Fibroblast of skin of right quadriceps (primary cell): ENCODE results near the gene PITHD1.
A peak's percentile ranks its signal among the peaks of the same experiment; 100 is the strongest.
"Not testable (repeated sequence)": the region's sequence is repeated elsewhere in the genome, so short reads cannot be mapped to it uniquely, and the experiment has no call there.

Experiments
- DNase-seq: peaks from one replicate; pipeline ENCODE4 v3.0.0-alpha.2; 2013

The PITHD1 gene

DNA sequence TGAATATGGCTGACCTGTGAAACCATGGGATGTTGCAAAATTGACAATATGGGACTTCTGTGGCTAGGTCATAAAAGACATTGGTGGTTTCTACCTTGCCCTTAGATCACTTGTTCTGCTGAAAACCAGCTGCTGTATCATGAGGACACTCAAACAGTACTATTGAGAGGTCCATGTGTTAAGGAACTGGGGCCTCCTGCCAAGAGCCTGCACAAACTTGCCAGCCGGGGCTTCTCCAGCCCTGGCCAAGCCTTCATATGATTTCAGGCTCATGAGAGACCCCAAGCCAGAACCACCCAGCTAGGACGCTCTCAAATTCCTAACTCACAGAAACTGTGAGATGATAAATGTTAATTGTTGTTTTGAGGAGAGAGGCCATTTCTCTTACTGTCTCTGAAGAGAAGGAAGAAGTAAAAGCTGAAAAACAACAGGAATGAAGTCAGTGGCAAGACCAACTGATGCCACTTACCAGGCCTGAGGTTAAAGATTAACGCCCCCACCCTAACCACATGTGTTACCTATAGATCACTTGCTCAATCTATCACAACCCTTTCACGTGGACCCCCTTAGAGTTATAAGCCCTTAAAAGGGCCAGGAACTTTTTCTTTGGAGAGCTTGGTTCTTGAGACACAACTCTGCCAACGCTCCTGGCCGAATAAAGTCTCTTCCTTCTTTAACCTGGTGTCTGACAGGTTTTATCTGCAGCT, 3.9 kb upstream of the PITHD1 start:
- no peak for DNase-seq

DNA sequence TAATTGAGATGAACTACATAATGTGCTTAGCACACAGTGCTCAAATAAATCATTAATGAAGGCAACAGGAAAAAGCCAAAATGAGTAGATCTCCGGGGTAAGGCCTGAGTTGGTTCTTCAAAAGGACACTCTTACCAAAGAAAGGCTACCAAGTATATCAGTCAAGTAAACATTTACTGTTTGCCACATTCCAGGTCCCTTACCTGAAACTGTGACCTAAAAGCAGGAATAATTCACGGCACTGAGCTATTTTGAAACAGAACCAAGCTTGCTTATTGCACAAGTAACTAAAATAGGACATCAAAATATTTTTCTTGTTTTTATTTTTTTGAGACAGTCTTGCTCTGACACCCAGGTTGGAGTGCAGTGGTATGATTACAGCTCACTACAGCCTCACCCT, 2.0 kb upstream of the PITHD1 start:
- no peak for DNase-seq

DNA sequence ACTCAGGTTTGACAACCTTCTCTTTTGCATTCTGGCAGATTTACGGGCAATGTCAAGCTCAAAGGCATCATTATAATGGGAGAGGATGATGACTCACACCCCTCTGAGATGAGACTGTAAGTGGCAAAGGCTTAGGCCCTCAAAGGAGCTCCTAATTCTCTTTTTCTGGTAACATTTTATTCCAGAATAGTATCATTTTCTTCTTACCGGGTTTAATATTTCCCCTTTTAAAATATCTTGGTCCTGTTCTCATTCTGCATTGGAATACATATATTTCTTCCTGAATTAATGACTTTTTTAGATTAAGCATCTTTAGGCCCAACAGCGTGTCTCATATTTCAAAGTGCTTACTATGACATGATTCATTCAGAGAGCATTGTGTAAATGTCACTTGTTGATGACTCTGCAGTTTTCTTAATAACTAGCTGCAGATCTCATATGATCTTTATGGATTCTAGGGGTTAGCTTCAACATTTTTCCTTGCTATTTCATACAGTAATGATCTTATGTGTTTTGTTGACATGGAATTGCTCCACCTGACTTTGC, 1.7 kb downstream of the PITHD1 start:
- peak; percentile 65 for DNase-seq

DNA sequence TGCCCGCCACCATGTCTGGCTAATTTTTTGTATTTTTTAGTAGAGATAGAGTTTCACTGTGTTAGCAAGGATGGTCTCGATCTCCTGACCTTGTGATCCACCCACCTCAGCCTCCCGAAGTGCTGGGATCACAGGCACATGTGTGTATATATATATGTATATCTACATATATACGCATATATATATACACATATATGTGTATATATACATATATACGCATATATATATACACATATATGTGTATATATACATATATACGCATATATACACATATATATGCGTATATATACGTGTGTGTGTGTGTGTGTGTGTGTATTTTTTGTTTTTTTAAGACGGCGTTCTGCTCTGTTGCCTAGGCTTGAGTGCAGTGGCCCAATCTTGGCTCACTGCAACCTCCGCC, 4.9 kb downstream of the PITHD1 start:
- DNase-seq = not testable (repeated sequence)

DNA sequence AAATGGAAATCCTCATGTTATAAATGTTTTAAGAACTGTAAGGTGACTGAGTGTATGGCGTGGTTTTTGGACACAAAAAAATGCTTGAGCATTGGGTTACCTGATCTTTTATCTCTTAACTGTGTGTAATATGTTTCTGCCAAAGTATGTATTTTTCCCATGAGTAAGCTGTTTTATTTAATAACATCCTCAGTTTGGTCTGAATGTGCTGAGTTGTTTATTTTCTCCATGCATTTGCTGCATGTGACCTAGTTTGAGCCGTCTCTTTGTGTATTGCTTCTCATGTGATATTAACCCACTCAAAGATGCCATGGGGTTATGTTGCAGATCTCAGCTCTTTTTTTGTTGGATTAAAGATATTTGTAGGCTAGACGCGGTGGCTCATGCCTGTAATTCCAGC, 6.6 kb downstream of the PITHD1 start:
- DNase-seq = no peak

DNA sequence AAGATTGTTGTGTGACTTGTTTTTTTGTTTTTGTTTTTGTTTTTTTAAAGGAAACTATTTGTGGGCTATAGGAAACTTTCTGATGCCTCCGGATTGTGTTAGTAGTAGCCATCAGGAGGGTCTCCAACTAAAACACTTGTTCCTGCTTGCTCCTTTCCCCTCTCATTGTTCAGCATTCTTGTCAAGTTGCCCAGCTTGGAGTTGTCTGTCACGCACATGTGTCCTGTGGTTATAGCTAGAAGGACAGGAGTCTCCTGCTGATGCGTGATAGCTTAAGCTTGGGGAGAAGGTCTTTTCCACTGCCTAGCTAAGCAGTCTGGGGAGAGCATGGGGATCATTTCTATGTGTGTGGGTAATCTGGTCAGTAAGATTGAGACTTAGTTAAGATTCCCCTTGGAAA, 9.5 kb downstream of the PITHD1 start:
- no peak for DNase-seq

DNA sequence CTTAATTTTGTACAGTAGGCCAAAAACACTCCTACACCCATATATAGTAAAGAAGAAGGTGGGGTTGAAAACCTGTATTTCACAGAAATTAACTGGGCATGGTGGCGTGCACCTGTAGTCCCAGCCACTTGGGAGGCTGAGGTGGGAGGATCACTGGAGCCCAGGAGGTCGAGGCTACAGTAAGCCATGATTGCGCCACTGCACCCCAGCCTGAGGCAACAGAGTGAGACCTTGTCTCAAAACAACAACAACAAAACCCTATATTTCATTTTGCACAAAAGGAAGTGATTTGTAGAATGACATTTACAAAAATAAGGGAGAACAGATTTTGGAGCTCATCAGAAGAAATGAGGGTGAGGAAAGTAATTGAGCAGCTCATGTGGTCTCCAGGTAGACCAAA, 10.5 kb downstream of the PITHD1 start:
- no peak for DNase-seq

DNA sequence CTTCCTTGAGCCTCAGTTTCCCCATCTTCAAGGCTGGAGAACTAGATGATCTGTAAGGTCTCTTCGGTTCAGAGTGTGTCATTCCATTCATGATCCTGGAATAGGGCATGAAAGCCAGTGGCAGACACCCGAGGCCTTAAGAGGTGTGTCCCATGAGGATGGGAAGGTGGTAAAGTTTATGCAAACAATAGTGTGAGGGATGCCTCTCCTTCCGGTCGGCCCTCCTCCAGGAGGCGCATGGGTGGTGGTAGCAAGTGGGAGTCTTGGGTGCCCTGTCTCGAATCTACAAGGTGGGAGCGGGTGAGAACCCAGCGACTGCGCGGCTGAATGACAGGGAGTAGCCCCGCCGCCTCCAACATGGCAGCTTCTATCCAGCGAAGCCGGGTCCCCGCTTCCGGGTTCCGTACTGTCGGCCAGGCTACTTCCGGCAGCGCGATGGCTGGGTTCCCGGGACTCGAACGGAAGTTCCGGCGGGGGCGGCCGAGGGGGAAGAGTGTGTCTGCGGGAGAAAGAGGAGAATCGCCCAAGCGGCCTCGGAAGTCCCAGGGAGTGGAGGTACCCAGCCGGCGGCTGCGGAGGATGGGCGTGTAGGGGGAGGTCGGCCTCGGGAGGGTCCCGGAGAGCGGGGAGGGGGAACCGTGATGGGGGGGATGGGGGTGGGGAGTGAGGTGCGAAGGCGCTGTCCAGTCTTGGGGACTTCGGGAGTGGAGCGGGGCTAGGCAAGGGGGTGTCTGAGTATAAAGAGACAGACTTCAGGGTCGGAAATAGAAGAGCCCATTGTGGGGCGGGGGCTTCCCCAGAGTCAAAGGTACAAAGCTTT, 12.7 kb downstream of the PITHD1 start, which contains the start of gene LYPLA2:
Gene LYPLA2, plus strand, starts transcription at position 450 of the 820 bp plus-strand sequence. CDS start 1,538 bp downstream, outside the sequence.
- peak; percentile 88 for DNase-seq

DNA sequence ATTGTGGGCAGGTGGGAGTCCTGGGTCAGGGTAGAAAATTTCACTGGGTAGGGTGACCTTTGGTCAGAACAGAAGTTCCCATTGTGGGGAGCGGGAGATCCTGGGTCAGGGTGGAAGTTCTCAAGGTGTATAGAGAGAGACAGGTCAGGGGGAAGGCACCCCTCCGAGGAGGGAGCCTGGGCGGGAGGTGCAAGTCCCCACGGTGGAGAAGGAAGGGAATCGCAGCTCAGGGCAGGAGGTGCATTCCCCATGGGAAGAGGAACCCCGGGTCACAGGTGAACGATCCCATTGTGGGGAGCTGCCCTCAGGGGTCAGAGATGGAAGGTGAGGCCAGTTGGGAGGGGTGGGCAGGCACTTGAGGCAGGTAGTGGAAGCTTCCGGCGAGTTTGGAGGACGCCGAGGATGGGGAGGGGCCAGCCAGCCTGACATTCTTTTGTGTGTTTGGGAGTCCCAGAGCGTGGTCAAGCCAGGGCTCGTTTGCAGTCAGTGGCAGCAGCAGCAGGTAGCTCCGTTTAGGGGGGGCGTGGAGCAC, 13.4 kb downstream of the PITHD1 start:
- no peak for DNase-seq

DNA sequence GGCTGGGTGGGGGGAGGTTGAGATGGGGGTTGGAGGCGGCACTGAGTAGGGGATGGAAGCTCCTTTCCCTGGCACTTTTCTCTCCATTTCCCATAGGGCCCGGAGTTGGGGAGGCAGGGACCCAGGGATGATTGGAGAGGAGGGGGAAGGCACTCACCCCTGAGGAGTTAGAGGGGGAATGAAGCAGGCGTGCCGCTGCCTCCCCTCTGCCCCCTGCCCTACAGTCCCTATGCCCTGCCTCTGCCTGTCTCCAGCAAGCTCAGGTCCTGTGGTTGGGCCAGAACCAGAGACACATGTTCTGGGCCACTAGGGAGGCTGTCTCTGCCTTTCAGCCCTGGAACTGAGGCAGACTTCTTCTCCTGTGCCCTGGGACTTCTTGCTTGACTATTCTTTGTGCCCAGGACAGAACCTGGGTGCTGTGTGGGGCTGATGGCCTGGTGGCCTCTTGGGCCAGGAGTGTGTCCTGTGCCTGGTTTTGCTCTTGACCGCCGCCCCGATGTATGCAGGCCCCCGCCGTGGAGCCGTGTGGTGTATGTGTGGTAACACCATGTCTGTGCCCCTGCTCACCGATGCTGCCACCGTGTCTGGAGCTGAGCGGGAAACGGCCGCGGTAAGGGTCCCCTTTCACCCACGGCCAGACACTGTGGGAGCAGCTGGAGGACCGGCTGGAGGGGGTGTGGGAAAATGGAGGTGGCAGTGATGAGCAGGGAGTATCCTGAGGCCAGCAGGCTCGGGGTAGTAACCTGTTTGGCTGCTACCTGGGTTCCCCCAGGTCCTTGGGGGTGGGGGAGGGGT, 14.1 kb downstream of the PITHD1 start:
- DNase-seq = no peak

DNA sequence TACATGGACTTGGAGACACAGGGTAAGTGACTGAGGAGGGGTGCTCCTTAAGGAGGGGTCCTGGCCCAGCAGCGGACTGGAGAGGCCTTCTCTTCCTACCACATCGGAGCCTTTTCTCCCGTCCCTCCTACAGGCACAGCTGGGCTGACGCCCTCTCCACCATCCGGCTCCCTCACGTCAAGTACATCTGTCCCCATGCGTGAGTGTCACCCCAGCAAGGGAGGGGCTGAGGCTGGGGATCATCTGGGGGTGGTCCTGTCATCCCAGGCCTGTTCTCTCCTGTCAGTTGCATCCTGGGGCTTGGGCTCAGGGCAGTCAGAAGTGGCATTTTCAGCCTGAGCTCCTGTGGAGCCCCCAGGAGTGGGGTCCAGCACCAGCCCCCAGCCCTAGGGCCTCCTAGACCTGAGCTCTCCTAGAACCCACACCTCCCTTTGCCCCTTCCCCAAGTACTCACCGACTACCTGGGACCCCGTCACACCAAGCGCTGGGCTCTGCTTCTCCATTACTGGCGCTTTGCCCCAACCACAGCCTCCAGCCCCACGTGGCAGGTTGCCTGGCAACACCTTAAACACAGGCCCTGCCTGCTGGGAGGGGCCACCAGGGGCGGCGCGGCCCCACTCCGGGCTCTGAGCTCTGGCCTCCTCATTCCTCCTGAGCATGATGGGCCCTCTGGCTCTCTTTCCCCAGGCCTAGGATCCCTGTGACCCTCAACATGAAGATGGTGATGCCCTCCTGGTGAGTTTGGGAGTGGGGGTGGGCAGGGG, 15.0 kb downstream of the PITHD1 start:
- peak; percentile 35 for DNase-seq

DNA sequence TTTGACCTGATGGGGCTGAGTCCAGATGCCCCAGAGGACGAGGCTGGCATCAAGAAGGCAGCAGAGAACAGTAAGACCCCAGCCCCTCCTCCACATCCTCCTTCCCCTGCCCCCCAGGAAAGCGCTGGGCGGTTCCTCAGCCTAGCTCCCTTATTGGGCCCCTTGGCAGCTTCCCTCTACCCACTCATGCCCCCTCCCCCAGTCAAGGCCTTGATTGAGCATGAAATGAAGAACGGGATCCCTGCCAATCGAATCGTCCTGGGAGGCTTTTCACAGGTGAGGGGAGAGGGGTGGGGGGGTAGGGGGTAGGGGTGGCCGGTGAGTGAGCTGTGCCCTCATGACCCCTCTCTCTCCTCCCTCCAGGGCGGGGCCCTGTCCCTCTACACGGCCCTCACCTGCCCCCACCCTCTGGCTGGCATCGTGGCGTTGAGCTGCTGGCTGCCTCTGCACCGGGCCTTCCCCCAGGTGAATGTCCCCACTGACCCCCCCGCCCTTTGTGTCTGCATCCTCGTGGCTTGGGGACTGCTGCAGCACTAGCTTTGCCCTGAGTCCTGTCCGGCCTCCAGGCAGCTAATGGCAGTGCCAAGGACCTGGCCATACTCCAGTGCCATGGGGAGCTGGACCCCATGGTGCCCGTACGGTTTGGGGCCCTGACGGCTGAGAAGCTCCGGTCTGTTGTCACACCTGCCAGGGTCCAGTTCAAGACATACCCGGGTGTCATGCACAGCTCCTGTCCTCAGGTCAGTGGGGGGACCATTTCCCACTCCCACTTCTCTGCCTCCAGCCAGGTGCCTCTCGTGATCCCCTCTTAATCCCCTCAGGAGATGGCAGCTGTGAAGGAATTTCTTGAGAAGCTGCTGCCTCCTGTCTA, 15.9 kb downstream of the PITHD1 start:
- DNase-seq = no peak

DNA sequence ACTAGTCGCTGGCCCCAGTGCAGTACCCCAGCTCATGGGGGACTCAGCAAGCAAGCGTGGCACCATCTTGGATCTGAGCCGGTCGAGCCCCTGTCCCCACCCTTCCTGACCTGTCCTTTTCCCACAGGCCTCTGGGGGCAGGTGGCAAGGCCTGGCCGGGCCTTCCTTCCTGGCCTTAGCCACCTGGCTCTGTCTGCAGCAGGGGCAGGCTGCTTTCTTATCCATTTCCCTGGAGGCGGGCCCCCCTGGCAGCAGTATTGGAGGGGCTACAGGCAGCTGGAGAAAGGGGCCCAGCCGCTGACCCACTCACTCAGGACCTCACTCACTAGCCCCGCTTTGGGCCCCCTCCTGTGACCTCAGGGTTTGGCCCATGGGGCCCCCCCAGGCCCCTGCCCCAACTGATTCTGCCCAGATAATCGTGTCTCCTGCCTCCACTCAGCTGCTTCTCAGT, 16.5 kb downstream of the PITHD1 start:
- not testable (repeated sequence) for DNase-seq

DNA sequence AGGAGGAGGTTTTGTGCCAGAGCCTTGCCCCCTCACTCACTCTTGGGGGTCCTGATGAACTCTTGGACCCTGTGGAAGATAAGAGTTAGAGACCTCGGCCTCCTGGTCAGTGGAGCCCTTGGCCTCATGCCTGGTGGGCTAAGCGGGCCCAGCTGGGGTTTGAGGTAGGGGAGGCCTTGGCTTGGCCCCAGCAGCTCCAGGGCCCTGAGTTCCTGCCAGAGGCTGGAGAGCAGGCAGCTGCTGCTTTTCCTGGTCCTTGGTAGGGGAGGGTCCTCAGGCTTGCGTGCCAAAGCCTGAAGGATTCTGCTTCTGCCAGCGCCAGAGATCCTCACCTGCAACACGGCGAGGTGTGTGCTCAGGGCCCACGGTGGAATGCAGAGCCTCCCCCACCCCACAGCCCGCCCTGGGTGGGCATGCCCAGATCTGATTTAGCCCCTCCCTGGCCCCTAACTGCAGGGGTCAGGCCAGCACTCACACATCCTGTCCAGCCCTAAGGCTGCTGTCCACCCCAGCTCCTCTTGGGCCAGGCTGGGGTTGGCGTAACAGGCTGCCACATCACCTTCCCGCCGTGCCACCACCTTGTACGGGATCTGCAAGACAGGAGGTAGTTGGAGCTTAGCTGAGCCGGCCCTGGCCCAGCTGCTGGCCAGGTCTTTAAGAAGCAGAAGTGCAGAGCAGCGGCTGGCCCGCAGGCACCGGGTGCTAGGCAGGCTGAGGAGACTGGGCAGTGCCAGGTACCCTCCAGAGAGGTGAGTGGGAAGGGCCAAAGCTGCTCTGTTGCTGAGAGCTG, 17.7 kb downstream of the PITHD1 start:
- DNase-seq = no peak

DNA sequence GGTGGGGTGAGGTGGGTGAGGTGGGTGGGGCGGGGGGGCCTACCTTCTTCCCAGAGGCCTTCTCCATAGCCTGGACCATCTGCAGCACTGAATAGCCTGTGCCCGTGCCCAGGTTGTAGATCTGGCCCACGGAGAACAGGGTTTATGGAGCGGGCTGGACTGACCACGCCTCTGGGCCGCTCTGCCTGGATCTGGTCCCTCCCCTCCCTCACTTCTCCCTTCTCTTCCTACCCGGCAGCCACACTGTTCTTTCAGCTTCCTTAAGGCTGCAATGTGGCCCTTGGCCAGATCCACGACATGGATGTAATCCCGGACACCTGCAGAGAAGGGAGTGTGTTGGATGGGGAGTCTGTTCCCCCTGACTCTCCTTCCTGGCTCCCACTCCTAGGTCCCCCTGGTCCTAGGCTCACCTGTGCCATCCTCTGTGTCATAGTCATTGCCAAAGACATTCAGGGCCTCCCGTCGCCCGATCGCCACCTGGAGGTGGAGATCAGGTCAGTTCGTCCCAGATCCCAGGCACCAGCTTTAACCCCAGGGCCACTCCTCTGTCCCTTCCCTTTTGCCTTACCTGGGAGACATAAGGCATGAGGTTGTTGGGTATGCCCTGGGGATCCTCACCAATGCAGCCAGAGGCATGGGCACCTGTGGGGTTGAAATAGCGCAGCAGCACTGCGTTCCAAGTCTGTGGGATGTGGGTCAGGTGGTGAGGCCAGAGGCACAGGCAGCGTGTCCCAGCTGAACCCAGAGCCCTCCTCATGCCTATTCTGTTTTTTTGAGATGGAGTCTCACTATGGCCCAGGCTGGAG, 18.5 kb downstream of the PITHD1 start:
- no peak for DNase-seq

DNA sequence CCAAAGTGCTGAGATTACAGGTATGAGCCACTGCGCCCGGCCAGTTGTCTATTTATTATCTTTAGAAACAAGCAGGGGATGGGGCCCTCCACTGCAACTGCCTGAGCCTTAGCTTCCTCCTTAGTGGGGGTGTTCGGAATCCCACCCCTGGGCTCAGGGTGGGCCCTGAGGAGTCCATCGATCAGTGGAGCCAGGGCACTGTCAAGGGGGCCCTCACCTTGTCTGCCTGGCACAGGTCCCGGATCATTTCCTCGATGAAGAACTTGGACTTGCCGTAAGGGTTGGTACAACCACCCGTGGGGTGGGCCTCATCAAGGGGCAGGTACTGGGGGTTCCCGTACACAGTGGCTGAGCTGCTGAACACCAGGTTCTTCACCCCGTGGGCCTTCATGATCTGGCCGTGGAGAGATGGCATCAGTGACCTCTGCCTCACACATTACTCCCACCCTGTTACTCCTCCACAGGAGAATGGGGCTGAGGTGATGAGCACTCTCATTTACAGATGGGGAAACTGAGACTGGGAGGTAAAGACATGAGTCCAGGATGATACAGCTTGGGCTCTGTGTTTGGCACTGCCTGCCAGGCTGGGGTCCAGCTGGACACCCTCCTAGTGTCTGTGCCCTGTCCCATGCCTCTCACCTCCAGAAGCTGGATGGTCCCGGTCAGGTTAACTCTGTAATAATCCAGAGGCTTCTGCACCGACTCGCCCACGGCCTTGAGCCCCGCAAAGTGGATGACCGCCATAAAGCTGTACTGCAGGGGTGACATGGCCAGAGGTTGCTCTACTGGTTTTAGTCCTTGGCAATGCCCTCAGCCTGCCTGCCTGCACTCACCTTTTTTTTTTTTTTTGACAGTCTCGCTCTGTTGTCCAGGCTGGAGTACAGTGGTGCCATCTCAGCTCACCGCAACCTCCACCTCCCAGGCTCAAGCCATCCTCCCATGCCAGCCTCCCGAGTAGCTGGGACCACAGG, 19.5 kb downstream of the PITHD1 start:
- DNase-seq = no peak

DNA sequence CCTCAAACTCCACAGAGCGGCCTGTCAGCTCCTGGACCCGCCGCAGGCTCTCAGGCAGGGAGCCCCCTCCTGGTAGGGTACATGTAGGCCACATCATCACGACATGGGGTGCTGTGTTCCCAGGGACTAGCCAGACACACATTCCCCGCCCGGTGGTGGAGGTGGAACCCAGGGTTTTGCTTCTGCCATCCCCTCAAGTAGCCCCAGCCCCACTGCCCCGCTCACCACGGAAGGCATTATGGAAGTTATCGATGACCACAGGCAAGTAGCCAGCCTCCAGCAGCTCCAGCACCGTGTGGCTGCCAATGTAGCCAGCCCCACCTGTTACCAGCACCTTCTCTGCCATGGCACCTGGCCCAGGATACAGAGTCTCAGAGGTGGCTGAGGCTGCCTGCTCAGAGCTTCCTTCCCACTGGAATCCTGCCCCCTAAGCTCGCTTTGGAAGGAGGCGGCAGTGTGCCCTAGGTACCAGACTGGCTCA, 20.5 kb downstream of the PITHD1 start:
- DNase-seq = no peak

DNA sequence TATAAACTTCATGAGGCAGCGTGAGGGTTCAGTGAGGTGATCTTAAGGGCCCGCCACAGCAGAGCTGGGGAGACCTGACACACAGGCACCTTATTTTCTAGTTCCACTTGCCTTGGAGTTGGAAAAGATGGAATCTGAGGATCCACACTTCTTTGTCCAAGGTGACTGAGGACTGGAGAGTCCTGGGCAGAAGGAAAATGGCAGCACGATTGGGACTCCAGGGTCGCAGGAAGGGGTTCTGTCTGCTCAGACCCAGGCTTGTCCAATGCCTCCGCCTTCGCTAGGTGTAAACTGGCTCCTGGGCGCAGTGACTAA, 21.0 kb downstream of the PITHD1 start:
- no peak for DNase-seq
